Panc1 (cell line): ENCODE measurements around the gene UQCRFS1.

Experiments
- CTCF ChIP-seq: fragments of 450-650 bp; IDR thresholded peaks from 2 replicates; pipeline ENCODE4 v1.5.1; 2017; ENCODE audit warnings: mild to moderate bottlenecking
- POLR2AphosphoS5 ChIP-seq: IDR thresholded peaks from 2 replicates; pipeline ENCODE4 v1.6.1; 2012; ENCODE audit warnings: mild to moderate bottlenecking, low read depth, low read length, moderate library complexity
- REST ChIP-seq, 2 experiments: IDR thresholded peaks; 2 replicates each; pipeline ENCODE4 v1.6.1; 2011 to 2012; ENCODE audit warnings: low read depth in 2 of 2, control low read depth in 1 of 2, low read length in 1 of 2, mild to moderate bottlenecking in 1 of 2, moderate library complexity in 1 of 2; ENCODE audit not compliant: insufficient read depth in 1 of 2
- TCF7L2 ChIP-seq: IDR thresholded peaks from 2 replicates; pipeline ENCODE4 v1.6.1; 2011; ENCODE audit warnings: mild to moderate bottlenecking, low read depth, low read length, inconsistent platforms

DNA sequence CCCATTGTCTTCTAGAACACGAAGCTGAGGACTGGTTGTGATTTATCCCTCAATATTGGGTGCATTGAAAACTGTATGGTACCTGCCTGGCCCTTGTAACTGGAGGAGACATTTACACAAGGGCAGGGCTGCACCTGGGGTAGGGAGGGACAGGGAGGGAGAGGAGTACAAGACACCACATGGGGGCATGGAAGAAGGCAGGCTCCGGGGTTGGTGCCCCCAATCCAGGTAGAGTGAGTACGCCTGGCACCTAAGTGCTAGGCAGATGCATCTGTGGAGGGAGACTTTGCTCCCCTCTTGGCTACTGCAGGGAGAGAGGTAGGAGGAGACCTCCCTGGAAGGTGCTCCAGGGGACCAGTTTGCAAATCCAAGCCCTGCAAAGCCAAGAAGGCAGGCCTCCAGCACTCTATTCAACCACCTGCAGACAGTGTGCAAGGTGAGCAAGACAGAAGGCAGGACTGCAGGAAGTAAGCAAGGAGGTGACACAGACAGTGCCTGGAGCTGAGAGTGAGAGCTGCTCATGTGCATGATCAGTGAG is 19.4 kb upstream of the UQCRFS1 start:
- no peak for TF ChIP-seq CTCF
- TF ChIP-seq POLR2AphosphoS5: no peak
- TF ChIP-seq TCF7L2: no peak
- no peak for TF ChIP-seq REST (IDR thresholded peaks at IDR 0.05; ENCODE audit: insufficient read depth in 1 of 2, low read depth in 2 of 2, low read length in 1 of 2)
